Head of caudate nucleus (tissue), 42 donors: ENCODE measurements around the gene DSCAM.

Experiments used
- DNase-seq, 42 donors: peaks; one replicate each; pipeline versions ENCODE4 v3.0.0 to v3.0.0-alpha.2; 2020 to 2021; ENCODE audit warnings: mixed read lengths in 7 of 42
- intact Hi-C: fragments of 100-400 bp; cut with DNase I; formaldehyde crosslinking; loops from one replicate; pipeline ENCODE4 v1.15.0; 2022

The DSCAM gene

DNA sequence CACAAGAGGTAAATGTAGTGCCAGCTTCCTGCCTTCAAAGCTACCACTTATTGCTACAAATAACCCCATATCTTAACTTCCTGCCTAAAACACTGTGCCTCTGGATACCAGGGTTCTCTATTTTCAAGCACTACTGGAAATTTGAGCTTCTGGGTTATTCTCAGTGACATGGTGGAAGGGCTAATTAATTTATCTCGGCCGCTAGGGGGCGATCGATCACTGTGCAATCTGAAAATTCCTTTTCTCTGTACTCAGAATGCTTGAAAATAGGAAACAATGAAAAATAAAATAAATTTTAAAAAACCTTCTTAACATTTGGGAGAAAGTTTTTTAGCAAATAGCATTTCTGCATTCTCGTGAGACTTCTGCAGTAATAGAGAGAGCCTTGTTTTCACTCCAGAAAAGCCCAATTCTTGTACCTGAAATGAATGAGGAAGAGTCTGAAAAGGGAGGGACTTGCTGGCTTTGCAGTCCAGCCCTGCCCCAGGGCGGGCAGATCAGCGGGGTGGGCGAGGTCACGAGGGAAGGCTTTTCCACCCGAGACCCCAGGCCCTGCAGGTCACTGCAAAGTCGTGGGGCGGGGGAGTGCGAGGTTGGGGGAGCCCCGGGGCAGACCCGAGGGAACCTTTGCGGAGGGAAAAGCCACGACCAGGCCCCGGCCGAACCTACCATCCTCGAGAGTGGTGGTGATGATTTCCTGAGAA lies 703.0 kb downstream of the DSCAM start:
- intact Hi-C loops: loop anchor here (5.0 kb wide), 1 partner anchor 923 kb away; no protein-coding TSS in a partner anchor
- DNase-seq: peak; percentile 29 to 92 (median 82)

- no peak for DNase-seq
- intact Hi-C loops: loop anchor here (5.0 kb wide), 1 partner anchor 926 kb away; no protein-coding TSS in a partner anchor
These were observed 705.3 kb downstream of the DSCAM start for GRCh38 chr21:40141621-40142020.

DNA sequence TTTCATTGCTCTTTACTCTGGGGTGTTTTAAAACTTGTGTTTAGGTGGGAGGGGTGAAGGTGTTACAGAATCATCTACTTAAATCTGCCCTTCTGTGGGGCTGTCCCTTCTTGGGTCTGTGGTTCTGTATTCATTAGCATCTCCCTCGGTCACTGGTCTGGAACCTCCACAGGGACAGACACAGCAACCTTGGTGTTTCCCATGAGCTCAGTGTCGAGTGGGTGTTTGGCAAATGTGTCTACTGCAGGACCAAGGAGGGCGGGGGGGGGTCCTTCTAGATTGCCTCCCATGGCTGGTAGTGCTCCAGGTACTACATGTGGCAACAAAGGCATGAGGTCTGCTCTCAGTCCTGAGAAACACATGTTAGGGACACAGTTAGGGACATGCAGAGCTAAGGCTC lies 706.3 kb downstream of the DSCAM start:
- no peak for DNase-seq
- intact Hi-C loops: loop anchor here (5.0 kb wide), 1 partner anchor 927 kb away; no protein-coding TSS in a partner anchor

GRCh38 chr21:40139636-40140035 lies 707.3 kb downstream of the DSCAM start:
- intact Hi-C loops: loop anchor here (5.0 kb wide), 1 partner anchor 928 kb away; no protein-coding TSS in a partner anchor
- no peak for DNase-seq

GRCh38 chr21:40136571-40136970 lies 710.4 kb downstream of the DSCAM start:
- intact Hi-C loops: no loop called here
- no peak for DNase-seq

DNA sequence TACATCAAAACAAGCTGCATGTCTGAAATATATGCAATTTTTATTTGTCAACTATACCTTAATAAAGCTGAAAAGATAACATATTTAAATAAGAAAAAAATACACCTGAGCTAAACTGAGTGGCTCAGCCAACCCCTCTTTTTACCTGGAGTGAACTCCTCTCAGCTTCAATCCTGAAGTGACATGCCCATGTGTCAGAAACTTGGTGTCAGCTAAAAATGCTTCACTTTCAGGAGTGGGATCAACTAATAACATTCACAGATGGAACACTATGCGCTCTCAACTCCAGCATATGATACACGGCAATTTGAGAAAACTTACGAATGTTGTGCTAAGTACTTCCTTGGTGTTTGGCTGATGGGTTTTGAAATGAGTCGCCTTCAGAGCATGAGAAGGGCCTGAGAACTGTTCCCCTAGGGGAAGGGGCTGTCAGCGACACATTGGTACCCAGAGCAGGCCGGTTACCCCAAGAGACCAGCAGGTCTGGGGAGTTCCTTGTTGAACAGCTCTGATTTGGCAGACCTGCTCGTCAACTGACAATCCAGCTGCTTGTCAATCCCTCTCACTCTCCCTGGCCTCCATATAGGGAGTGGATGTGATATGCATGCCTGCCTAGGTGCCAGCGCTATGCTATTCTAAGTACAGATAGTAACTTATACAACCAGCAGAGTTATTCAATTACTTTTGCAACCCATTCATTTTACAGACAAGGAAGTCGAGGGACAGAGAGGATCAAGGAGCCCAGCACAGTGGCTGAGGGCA lies 712.0 kb downstream of the DSCAM start:
- DNase-seq: peak in 10 of 42 donors; percentile 20 to 62 (median 44)
- intact Hi-C loops: no loop called here

DNA sequence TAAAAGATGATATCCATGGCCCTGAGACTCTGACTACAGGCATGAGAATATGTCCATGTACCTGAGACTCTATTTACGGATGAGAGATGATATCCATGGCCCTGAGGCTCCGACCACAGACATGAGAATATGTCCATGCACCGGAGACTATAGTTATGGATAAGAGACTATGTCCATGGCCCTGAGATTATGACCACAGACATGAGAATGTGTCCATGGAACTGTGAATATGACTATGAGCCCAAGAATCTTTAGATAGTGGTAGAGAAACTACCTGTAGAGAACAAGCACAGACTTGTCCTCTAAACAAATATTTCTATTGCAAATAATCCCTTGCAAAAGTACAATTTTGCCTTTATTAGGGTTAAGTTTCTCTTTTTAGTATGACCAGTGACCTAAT lies 716.5 kb downstream of the DSCAM start:
- intact Hi-C loops: no loop called here

DNA sequence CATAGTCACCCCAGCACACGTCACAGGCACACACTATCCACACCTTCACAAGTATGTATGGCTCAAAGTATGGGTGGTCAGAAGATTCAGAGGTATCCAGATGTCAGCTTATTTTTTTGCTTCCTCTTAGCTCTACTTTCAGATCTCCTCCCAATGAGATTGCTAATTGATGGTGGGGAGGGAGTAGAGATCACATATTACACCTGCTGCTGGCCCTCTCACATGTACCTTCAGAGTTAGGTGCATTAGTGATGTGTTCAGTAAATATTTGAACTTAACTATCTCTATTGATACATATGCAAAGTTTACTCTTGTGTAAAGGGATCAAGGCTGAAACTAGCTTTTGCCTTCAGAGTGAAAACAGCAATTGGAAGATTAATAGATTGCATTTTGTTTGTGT lies 717.1 kb downstream of the DSCAM start:
- intact Hi-C loops: loop anchor here (10.0 kb wide), 1 partner anchor 265 kb away; the partner anchor contains the start of gene PCP4
- DNase-seq: no peak

More for the DNA sequence above, 716.5 kb downstream of the DSCAM start:
- no peak for DNase-seq

DNA sequence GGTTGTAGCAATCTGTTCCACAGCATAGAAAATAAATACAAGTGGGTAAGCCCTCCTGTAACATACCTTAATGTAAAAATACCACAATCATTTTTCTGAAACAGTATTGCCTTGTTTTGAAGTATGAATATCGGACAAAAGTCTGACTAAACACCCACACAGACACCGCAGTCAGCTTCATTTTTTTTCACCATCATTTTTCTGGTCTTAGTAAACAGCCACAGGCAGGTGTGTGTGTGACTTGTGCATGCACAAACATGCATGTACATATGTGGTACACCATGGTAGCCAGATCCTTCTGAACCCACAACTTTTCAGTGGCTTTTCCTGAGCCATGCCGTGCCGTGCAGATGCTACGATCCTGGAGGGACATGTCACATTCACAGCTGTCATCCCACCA lies 718.1 kb downstream of the DSCAM start:
- no peak for DNase-seq
- intact Hi-C loops: loop anchor here (10.0 kb wide), 1 partner anchor 264 kb away; the partner anchor contains the start of gene PCP4

DNA sequence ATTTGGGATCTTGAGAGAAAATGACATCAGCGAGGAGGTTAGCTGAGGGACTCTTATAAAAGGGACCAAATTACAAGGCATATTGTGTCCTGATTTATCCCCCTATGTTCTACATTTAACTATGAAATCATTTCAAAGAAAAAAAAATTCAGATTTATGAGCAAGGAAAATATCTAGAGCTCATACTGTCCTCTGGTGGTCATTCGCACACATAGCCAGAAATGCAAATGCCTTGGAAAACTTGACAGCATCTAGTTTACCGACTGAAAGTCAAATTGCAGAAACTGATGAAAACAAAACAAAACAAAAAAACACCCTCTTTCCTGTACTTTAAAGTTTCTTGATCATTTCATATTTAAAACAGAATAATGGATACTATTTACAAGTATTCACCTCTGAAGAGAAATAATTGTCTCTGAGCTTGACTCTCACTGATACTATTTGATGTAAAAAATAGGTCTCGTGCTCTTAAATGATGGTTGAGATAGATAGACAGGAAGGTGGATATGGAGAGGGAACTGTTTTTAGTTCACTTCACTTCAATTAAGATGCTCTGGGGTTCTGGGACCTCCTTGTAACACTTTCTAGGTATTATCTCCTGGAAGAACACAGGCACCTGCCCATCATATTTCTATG lies 725.9 kb downstream of the DSCAM start:
- peak in 3 of 42 donors; percentile 16 to 38 (median 21) for DNase-seq

GRCh38 chr21:40118527-40118926 lies 728.4 kb downstream of the DSCAM start:
- intact Hi-C loops: no loop called here
- no peak for DNase-seq

More for the DNA sequence above, 725.9 kb downstream of the DSCAM start:
- intact Hi-C loops: loop anchor here (10.0 kb wide), 1 partner anchor 256 kb away; the partner anchor contains the start of gene PCP4

DNA sequence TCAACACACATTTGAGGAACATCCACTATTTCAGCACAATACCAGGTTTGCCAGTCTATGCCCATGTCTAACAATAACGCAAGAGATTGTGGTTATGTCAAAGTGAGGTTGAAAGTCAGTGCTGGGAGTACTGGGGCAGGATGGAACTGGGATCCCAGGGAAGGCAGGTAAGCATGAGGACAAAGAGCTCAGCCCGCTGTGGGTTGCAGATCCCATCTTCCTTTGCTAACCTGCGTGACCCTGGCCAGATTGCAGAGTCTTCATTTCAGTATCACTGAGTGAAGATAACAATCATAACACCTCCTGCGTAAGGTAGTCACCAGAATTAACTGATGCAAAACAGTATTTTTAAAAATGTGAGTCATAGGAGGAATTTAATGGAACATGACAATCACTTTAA lies 729.7 kb downstream of the DSCAM start:
- intact Hi-C loops: no loop called here

GRCh38 chr21:40115775-40116174 lies 731.2 kb downstream of the DSCAM start:
- no peak for DNase-seq
- intact Hi-C loops: no loop called here

More for the DNA sequence above, 729.7 kb downstream of the DSCAM start:
- DNase-seq: peak in 29 of 42 donors; percentile 8 to 69 (median 38)

DNA sequence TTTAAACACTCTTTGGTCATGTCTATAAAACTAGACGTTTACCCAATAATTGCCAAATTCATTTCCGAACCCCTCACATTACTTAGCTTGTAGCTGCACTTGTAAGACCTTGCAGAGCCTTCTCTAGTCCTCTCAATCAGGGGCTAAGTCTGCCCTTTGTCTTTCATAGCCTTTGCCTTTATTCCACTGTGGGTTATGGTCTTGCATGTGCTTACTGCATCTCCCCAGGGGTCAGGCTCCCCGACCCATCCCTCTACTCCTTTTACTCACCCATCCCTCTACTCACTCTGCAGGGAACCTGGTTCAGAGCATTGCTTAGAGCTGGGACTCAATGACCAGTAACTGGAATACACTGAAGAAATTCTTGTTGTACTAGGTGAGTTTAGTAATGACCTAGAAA lies 744.3 kb downstream of the DSCAM start:
- DNase-seq: no peak
- intact Hi-C loops: no loop called here

- DNase-seq: no peak
- intact Hi-C loops: no loop called here
These were observed 747.1 kb downstream of the DSCAM start for GRCh38 chr21:40099809-40100208.

DNA sequence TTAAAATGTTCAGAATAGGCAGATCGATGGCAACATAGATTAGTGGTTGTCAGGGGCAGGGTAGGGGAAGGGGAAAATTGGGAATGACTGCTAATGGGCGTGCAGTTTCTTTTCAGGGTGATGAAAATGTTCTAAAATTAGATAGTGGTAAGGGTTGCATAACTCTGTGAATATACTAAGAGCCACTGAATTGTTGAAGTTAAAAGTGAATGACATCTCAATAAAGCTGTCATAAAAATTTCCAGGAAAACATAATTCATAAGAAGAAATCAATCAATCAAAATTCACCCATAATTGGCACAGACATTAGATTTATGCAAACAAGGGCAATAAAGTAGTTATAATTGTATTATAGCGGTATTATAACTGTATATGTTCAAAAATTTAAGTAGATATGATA lies 751.5 kb downstream of the DSCAM start:
- DNase-seq: peak in 1 of 42 donors; percentile 24
- intact Hi-C loops: no loop called here

- intact Hi-C loops: no loop called here
- DNase-seq: no peak
These were observed 766.6 kb downstream of the DSCAM start for GRCh38 chr21:40080385-40080784.

DNA sequence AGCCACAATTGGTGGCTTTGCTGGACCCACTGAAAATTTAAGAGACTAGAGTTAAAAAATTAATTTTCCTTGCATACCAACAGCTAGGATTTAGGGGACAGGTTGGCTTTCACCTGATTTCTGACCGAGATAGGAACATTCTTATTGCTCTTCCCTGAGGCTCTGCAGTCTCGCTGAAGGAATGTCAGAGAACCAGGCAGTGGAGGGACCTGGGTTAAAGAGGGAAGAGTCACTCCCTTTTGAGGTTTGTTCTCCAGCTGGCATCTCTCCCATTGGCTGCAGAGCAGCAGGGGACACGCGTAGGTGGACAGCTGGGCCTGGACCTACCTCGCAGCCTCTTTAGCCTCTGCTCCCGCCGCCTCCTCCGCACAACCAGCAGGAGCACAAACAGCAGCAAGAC lies 772.2 kb downstream of the DSCAM start:
- intact Hi-C loops: no loop called here
- DNase-seq: peak in 1 of 42 donors; percentile 32

GRCh38 chr21:40074198-40074597 lies 772.8 kb downstream of the DSCAM start:
- intact Hi-C loops: no loop called here

DNA sequence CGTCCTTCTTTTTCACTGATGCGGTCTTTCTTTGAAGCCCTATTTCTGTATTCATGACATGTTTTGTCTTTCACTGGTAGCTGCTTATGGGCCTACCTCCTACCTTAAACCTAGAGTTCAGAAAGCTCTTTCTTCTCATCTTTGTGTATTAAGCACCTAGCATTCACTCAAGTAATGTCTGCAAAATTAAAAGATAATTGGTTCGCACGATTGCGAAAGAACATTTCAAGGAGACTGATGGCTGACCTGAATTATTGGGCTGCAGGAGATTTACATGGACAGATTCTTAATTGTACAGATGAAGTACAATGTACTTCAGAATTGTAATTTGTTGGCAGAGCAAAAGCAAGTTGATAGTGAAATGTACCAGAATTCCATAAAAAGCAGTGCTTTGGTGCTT lies 773.3 kb downstream of the DSCAM start:
- DNase-seq: no peak
- intact Hi-C loops: no loop called here

More at GRCh38 chr21:40074198-40074597, 772.8 kb downstream of the DSCAM start:
- DNase-seq: peak in 1 of 42 donors; percentile 24
